D341Med (cell line): Measurements from ENCODE around the gene NHLH1.

Source experiments
- DNase-seq: peaks from one replicate; pipeline ENCODE4 v3.0.0; 2012; ENCODE audit warnings: low spot score

NHLH1 gene

GRCh38 chr1:160412028-160412362, 45.1 kb downstream of the NHLH1 start:
- DNase-seq, result no peak

DNA sequence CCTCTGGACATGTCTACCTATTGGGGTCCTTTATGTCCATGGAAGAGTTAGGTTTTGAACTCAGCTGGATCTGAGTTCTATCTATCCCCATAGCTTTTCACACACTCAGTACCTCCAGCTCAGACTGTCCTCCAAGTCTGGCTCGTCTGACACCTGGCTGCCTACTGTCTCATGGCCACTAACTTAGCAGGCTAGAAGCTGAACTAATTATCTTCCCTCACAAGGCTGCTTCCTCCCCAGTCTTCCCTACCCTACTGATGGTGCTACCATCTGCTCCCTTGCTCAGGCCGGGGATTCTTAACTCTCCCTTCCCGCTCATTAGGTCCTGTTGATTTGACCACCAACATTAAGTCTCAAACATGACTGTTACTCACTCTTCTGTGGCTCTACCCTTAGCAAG, 46.8 kb downstream of the NHLH1 start:
- DNase-seq, result no peak

DNA sequence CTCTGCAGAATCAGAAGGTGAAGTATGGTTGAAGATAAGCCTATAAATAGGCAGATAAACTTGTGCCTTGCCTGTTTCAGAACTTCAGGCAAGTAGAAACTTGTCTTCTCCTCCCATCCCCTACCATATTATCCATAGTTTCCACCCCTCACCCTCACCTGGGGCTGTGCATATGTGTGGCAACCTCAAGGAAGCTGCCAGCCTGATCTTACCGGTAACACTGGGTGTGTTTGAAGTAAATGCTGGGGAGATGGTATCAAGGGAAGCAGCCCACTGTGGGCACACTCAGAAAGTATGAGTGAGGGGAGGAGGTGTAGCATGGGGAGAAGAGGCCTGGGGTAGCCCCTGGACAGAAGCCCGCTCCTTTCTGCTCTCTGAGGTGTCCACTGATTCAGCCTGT, 48.0 kb downstream of the NHLH1 start:
- no peak for DNase-seq

GRCh38 chr1:160415696-160416290, 48.9 kb downstream of the NHLH1 start:
- DNase-seq, result no peak

- peak; percentile 90 for DNase-seq
Observed at GRCh38 chr1:160416369-160416768, 49.5 kb downstream of the NHLH1 start.

DNA sequence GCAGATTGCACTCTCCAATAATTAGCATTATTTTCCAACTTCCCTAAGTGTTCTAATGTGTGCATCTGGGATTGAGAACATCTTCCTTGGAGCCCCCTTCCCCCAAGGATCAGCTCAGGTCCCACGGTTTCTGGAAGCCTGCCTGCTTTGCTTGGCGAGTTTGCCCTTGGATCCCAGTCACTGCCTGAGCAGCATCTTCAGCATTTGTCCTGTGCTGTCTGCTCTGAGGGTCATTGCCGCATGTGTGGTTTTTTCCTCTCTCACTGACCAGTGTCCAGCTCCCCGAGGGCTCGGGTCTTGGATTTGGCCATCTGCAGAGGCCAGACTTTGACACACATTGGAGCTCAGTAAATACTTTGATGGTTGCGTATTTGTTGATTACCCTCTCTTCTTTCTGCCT, 51.6 kb downstream of the NHLH1 start:
- DNase-seq, result no peak

GRCh38 chr1:160419150-160419837, 52.4 kb downstream of the NHLH1 start:
- no peak for DNase-seq

DNA sequence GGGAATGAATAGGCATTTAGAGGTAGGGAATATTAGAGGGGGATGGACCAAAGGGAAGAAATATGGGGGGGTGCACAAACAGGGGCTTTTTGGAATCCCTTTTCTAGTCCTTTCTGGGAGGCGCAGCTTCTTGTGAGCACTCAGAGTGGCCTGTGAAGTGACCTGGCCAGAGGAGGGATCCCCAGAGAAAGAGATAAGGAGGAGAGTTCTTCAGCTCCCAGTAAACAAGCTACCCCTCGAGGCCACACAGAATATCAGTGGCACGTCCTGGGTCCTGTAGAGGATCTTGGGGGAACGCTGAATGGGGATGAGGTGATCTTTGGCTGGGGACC, 52.9 kb downstream of the NHLH1 start:
- no peak for DNase-seq

GRCh38 chr1:160420881-160421842, 54.3 kb downstream of the NHLH1 start:
- DNase-seq, result no peak

GRCh38 chr1:160421881-160422280, 55.0 kb downstream of the NHLH1 start:
- no peak for DNase-seq
